Kidney capillary endothelial cell (primary cell): ENCODE results near the gene DNAAF9.
"Not testable (repeated sequence)": the region's sequence is repeated elsewhere in the genome, so short reads cannot be mapped to it uniquely, and the experiment has no call there.

Source experiments
- DNase-seq: peaks from one replicate; pipeline ENCODE4 v3.0.0-alpha.2; 2018; ENCODE audit warnings: low spot score

Gene DNAAF9

DNA sequence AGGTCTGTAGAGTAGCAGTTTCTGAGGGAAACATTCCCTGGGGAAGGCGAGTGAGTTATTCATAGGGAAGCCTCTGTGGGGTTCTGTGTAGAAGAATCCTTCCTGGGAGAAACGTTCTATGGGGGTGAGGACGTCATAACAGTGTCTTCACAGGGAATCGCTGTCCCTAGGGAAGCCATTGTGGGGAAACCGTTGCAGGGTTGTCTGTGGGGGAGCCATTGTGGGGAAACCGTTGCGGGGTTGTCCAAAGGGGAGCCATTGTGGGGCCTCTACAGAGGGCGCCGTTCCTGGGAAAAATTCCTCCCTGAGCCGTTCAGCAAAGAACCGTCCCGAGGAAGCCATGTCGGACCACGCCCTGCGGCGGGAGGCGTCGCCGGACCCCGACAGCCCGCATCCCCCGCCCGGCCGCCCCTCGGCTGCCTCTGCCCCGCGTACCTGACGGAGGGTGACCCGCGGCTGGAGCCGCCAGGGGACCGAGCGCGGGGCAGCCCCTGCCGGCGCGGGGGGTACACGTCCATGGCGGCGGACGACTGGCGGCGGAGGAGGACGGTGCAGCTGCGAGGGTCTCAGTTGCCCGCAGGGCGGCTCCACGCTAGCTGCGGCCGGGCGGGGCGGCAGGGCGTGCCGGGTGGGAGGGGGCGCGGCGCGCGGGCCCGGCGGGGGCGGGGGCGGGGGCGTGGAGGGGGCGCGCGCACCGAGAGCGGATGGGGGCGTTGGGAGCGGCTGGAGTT is at the start of gene DNAAF9:
DNAAF9 (minus strand) TSS at position 630 of the 731 bp plus-strand sequence; CDS start at position 518, 112 bp downstream.
- DNase-seq, result peak; percentile 48

GRCh38 chr20:3456648-3457047 is 49.2 kb upstream of the DNAAF9 start:
- DNase-seq, result no peak

GRCh38 chr20:3454831-3455230 is 47.4 kb upstream of the DNAAF9 start:
- no peak for DNase-seq

DNA sequence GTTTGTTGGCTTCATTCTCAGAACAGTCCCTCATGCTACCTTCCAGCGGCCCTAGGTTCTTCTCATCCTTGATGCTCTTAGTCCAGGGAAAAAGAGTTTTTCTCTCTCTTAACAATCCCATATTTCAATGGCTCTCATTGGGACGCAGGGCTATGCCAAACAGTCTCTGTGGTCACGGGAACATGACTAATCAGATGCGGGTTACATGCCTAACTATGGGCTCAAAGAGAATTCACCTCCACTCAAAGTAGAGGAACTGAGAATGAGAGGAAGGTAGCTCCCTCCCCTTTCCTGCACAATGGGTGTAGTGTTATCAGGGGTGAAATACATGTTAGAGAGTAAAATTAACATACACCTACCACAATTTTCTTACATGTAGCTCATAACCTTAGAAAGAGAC is 45.2 kb upstream of the DNAAF9 start:
- DNase-seq, result no peak

GRCh38 chr20:3452136-3452535 is 44.7 kb upstream of the DNAAF9 start:
- DNase-seq, result no peak

- DNase-seq, result no peak
Observed at GRCh38 chr20:3449319-3449718, 41.9 kb upstream of the DNAAF9 start.

- DNase-seq, result no peak
Observed at GRCh38 chr20:3447321-3447720, 39.9 kb upstream of the DNAAF9 start.

- no peak for DNase-seq
Observed at GRCh38 chr20:3446779-3447178, 39.3 kb upstream of the DNAAF9 start.

- DNase-seq, result no peak
Observed at GRCh38 chr20:3436864-3437574, 29.6 kb upstream of the DNAAF9 start.

- DNase-seq, result no peak
Observed at GRCh38 chr20:3434232-3434631, 26.8 kb upstream of the DNAAF9 start.

- no peak for DNase-seq
Observed at GRCh38 chr20:3433744-3434143, 26.3 kb upstream of the DNAAF9 start.

DNA sequence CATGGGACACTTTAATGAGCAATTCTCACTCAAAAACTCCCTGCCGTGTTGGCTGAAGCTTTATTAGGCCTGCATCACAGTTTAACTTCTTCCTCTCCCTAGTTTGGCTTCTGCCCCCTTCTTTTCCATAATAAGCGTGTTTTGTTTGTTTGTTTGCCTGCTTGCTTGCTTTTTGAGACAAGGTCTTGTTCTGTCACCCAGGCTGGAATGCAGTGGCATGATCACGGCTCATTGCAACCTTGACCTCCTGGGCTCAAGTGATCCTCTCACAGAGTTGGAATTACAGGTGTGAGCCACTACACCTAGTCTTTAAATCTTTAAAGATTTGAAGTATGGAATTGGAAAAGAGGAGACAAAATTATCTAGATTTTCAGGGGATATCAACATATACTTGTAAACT is 25.4 kb upstream of the DNAAF9 start:
- DNase-seq, result no peak

DNA sequence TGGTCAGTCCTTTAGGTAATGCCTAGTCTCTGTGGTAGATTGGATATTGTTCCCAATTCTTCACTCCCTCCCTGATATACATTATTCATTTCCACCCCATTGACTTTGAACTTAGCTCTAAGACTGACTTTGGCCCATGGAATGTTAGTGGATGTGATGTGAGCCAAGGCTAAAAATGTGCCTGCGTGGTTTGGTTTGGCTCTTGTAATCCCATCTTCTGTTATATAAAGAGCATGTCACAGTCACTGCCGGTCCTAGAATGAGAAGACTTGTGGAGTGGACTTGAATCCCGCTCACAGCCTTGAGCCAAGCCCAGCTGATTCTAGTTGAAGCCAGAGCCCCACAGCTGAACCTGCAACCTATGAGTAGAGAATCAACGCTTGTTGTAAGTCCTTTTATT is 23.6 kb upstream of the DNAAF9 start:
- DNase-seq, result no peak

GRCh38 chr20:3430376-3431069 is 23.1 kb upstream of the DNAAF9 start:
- DNase-seq, result no peak

GRCh38 chr20:3426766-3427165 is 19.3 kb upstream of the DNAAF9 start:
- not testable (repeated sequence) for DNase-seq

GRCh38 chr20:3423126-3423525 is 15.7 kb upstream of the DNAAF9 start:
- DNase-seq, result no peak

DNA sequence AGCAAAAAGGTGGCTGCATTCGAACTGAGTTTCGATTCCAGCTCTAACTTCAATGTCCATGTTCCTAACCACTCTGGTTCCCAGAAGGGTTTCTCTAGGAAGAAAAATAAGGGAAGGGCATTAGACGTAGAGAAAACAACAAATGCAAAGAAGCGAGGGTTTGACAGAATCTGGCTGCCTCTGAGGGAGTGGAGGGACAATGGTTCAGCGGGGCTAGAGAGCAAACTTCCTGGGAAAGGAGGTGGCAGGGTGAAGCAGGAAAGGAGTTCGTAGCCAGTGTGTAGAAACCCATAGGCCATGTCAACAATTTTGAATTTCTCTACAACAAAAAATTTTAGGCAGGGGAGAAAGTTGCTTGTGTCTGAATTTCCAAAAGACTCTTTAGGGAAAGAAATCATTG is 14.5 kb upstream of the DNAAF9 start:
- no peak for DNase-seq

DNA sequence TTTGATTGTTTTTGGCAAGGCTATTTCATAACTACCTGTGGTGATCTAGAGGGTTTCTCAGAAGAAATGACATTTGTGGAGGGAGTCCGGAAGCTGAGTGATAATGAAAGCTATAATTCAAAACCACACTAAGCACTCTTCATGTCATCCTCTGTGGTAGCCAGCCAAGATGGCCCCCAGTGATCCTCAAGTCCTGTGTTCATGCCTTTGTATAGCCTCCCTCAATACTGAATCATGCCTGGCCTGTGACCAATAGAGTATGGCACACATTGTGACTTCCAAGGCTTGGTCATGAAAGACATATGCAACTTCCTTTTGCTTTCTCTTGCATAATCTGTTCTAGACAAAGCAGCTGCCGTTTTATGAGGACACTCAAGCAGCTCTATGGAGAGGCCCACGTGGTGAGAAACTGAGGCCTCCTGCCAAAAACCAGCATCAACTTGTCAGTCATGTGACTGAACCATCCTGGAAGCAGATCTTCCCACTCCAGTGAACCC is 12.8 kb upstream of the DNAAF9 start:
- DNase-seq, result no peak

- not testable (repeated sequence) for DNase-seq
Observed at GRCh38 chr20:3418161-3418560, 10.7 kb upstream of the DNAAF9 start.

DNA sequence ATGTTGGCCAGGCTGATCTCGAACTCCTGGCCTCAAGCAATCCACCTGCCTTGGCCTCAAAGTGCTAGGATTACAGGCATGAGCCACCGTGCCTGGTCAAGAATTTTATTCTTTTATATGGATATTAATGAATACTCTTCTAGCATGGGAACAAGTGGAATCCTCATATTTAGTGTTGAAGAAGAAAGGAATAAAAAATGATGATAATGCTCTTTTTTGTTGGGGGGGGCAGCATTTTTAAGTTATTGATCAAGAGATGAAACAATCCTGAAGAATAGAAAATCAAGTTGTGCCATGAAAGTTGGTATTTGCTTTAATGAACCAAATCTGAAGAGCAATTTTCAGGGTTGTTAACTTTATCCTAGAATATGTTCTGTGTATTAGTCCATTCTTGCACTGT is 6.7 kb upstream of the DNAAF9 start:
- DNase-seq, result no peak

GRCh38 chr20:3413393-3413889 is 6.0 kb upstream of the DNAAF9 start:
- no peak for DNase-seq

GRCh38 chr20:3412600-3413392 is 5.3 kb upstream of the DNAAF9 start:
- DNase-seq, result no peak
